Vagina (tissue), 2 donors: Measurements from ENCODE around the gene RSBN1. TPM values are rescaled to one million over a fixed set of nuclear protein-coding genes. Genes with fewer than 3 reads are reported as not detected.

Experiments
- DNase-seq, 2 donors: peaks; one replicate each; pipeline ENCODE4 v3.0.0-alpha.2; 2017; ENCODE audit errors: extremely low spot score in 2 of 2
- H3K27ac ChIP-seq: fragments of 200-600 bp; sonication (generic); one replicate; pipeline ENCODE4 v1.5.1; 2019
- H3K27me3 ChIP-seq: fragments of 200-600 bp; sonication (generic); one replicate; pipeline ENCODE4 v1.5.1; 2019
- H3K36me3 ChIP-seq, 2 donors: fragments of 200-600 bp; sonication (generic); one replicate each; pipeline ENCODE4 v1.5.1; 2017 to 2019
- H3K4me1 ChIP-seq: fragments of 200-600 bp; sonication (generic); one replicate; pipeline ENCODE4 v1.5.1; 2019
- H3K4me3 ChIP-seq, 2 donors: fragments of 200-600 bp; sonication (generic); 1 replicate in 1 of 2; 2 replicates in 1 of 2; pipeline ENCODE4 v1.5.1; 2016 to 2019
- H3K9me3 ChIP-seq: fragments of 200-600 bp; sonication (generic); one replicate; pipeline ENCODE4 v1.5.1; 2019
- POLR2A ChIP-seq, 2 donors: fragments of 450-650 bp; IDR thresholded peaks; one replicate each; pipeline ENCODE4 v1.6.1; 2017; ENCODE audit warnings: antibody characterized with exemption in 2 of 2, mild to moderate bottlenecking in 2 of 2, moderate library complexity in 2 of 2
- POLR2AphosphoS5 ChIP-seq, 2 donors: sonication (generic); formaldehyde crosslinking; IDR thresholded peaks; one replicate each; pipeline ENCODE4 v1.9.0; 2017; ENCODE audit warnings: antibody characterized with exemption in 2 of 2, mild to moderate bottlenecking in 2 of 2, low read depth in 1 of 2; ENCODE audit not compliant: insufficient read depth in 1 of 2
- intact Hi-C: fragments of 100-400 bp; cut with DNase I; formaldehyde crosslinking; loops from one replicate; pipeline ENCODE4 v1.15.1; 2023
- total RNA-seq: library from RNA; depleted of rRNA; stranded (reverse); fragments of >200 nt; gene quantifications from one replicate; pipeline ENCODE4 v1.2.3, GENCODE V29; 2016
- TF ChIP-seq, protein P1 (sequence below), 3 experiments: fragments of 450-650 bp in 2 of 3; fragments of 200-600 bp in 1 of 3; sonication (generic) in 1 of 3; IDR thresholded peaks; one replicate each; pipeline ENCODE4 v1.5.1; 2017 to 2019; ENCODE audit warnings: antibody characterized with exemption in 3 of 3, mild to moderate bottlenecking in 2 of 3, moderate library complexity in 2 of 3

The RSBN1 gene
- total RNA-seq, 1 donor from 2014 or later = 24.1 TPM

DNA sequence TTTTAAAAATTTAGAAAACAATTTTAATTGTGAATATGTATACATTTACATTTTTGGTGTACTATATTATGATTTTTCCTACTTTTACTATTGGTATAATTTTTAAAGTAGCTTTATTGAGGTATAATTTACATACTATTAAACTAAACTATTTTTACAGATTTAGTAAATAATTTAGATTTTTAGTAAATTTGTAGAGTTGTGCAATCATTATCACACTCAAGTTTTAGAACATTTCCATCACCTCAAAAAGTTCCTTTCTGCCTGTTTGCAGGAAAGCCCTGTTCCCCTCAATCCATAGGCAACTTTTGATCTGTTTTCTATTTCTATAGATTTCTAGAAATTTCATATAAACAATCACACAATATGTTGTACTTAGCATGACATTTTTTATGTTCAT, 61.2 kb downstream of the RSBN1 start:
- Histone ChIP-seq H3K27ac (no peak overlapping the region), H3K4me1 (no peaks in the 10 kb centered on the region), H3K4me3 (no peak overlapping the region), H3K27me3 (no peaks in the 10 kb centered on the region), H3K36me3 (no peaks in the 10 kb centered on the region), H3K9me3 (no peaks in the 10 kb centered on the region)
- TF ChIP-seq POLR2A (IDR thresholded peaks at IDR 0.05) (no peak), POLR2AphosphoS5 (IDR thresholded peaks at IDR 0.05; ENCODE audit: insufficient read depth in 1 of 2, low read depth in 1 of 2) (no peak)
- TF ChIP-seq, protein P1, sequence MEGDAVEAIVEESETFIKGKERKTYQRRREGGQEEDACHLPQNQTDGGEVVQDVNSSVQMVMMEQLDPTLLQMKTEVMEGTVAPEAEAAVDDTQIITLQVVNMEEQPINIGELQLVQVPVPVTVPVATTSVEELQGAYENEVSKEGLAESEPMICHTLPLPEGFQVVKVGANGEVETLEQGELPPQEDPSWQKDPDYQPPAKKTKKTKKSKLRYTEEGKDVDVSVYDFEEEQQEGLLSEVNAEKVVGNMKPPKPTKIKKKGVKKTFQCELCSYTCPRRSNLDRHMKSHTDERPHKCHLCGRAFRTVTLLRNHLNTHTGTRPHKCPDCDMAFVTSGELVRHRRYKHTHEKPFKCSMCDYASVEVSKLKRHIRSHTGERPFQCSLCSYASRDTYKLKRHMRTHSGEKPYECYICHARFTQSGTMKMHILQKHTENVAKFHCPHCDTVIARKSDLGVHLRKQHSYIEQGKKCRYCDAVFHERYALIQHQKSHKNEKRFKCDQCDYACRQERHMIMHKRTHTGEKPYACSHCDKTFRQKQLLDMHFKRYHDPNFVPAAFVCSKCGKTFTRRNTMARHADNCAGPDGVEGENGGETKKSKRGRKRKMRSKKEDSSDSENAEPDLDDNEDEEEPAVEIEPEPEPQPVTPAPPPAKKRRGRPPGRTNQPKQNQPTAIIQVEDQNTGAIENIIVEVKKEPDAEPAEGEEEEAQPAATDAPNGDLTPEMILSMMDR (IDR thresholded peaks at IDR 0.05) = no peak
- intact Hi-C loops = no loop called here
- no peak for DNase-seq

GRCh38 chr1:113749402-113749801, 62.9 kb downstream of the RSBN1 start:
- intact Hi-C loops = no loop called here
- H3K4me1 ChIP-seq = no peaks in the 10 kb centered on the region
- no peaks in the 10 kb centered on the region for H3K27me3 ChIP-seq
- H3K4me3 ChIP-seq = no peak overlapping the region
- no peak overlapping the region for H3K27ac ChIP-seq
- H3K36me3 ChIP-seq = no peaks in the 10 kb centered on the region
- DNase-seq = no peak
- TF ChIP-seq POLR2AphosphoS5 (IDR thresholded peaks at IDR 0.05; ENCODE audit: insufficient read depth in 1 of 2, low read depth in 1 of 2) (no peak), POLR2A (IDR thresholded peaks at IDR 0.05) (no peak)
- TF ChIP-seq, protein P1 (IDR thresholded peaks at IDR 0.05) = no peak
- H3K9me3 ChIP-seq = no peaks in the 10 kb centered on the region

DNA sequence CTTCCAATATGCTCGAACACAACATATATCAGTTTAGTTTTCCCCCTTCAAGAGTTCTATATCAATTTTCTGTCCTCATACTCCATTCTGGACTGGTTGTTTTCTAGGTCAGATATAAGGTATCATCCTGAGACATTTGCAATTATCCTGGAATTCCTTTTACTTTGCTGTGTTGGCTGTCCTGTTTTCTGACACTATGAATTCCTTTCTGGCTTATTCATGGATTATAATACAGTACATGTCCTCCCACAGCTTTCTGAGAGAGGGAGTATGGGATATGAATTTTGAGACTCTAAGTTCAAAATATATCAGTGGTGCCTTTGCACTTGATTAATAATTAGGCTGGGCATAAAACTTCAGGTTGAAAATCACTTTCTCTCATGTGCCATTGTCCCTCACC, 64.9 kb downstream of the RSBN1 start:
- intact Hi-C loops = no loop called here
- TF ChIP-seq, protein P1 (IDR thresholded peaks at IDR 0.05) = no peak
- no peak for TF ChIP-seq POLR2A (IDR thresholded peaks at IDR 0.05)
- TF ChIP-seq POLR2AphosphoS5 (IDR thresholded peaks at IDR 0.05; ENCODE audit: insufficient read depth in 1 of 2, low read depth in 1 of 2) = no peak

GRCh38 chr1:113745425-113745824, 66.9 kb downstream of the RSBN1 start:
- no peaks in the 10 kb centered on the region for H3K36me3 ChIP-seq
- H3K4me1 ChIP-seq = no peaks in the 10 kb centered on the region
- no peaks in the 10 kb centered on the region for H3K27me3 ChIP-seq
- no peaks in the 10 kb centered on the region for H3K9me3 ChIP-seq
- intact Hi-C loops = no loop called here
- no peak overlapping the region for H3K27ac ChIP-seq
- no peak for DNase-seq
- no peak for TF ChIP-seq POLR2AphosphoS5 (IDR thresholded peaks at IDR 0.05; ENCODE audit: insufficient read depth in 1 of 2, low read depth in 1 of 2)
- TF ChIP-seq, protein P1 (IDR thresholded peaks at IDR 0.05) = no peak
- no peak for TF ChIP-seq POLR2A (IDR thresholded peaks at IDR 0.05)
- no peak overlapping the region for H3K4me3 ChIP-seq

More for the DNA sequence above, 64.9 kb downstream of the RSBN1 start:
- Histone ChIP-seq H3K4me1 (no peaks in the 10 kb centered on the region), H3K27ac (no peak overlapping the region), H3K27me3 (no peaks in the 10 kb centered on the region), H3K36me3 (no peaks in the 10 kb centered on the region), H3K4me3 (no peak overlapping the region), H3K9me3 (no peaks in the 10 kb centered on the region)
- no peak for DNase-seq

- Histone ChIP-seq H3K9me3 (no peaks in the 10 kb centered on the region), H3K4me1 (no peaks in the 10 kb centered on the region), H3K27me3 (no peaks in the 10 kb centered on the region), H3K4me3 (no peak overlapping the region), H3K36me3 (no peaks in the 10 kb centered on the region), H3K27ac (no peak overlapping the region)
- intact Hi-C loops = no loop called here
- TF ChIP-seq, protein P1 (IDR thresholded peaks at IDR 0.05) = no peak
- no peak for TF ChIP-seq POLR2AphosphoS5 (IDR thresholded peaks at IDR 0.05; ENCODE audit: insufficient read depth in 1 of 2, low read depth in 1 of 2)
- no peak for TF ChIP-seq POLR2A (IDR thresholded peaks at IDR 0.05)
- no peak for DNase-seq
These were observed 68.2 kb downstream of the RSBN1 start for GRCh38 chr1:113744114-113744513.
